GM13976 (cell line): Measurements from ENCODE around the gene SMAP2.

ENCODE experiments used
- DNase-seq: peaks from one replicate; pipeline ENCODE4 v3.0.0; 2012; ENCODE audit warnings: low spot score
- in situ Hi-C: fragments of 300-500 bp; cut with MboI; formaldehyde crosslinking; loops from one replicate; pipeline ENCODE4 v1.12.0; 2022; ENCODE audit warnings: low sequenced_read_pairs, mixed read lengths, inconsistent platforms; ENCODE audit not compliant: unreplicated experiment
- TF ChIP-seq, protein P1 (sequence below): IDR thresholded peaks from 2 replicates; pipeline ENCODE4 v1.5.1; 2012; ENCODE audit warnings: borderline replicate concordance, mild to moderate bottlenecking; ENCODE audit not compliant: insufficient read depth; ENCODE audit errors: extremely low read depth, missing control alignments, control extremely low read depth

Gene SMAP2

DNA sequence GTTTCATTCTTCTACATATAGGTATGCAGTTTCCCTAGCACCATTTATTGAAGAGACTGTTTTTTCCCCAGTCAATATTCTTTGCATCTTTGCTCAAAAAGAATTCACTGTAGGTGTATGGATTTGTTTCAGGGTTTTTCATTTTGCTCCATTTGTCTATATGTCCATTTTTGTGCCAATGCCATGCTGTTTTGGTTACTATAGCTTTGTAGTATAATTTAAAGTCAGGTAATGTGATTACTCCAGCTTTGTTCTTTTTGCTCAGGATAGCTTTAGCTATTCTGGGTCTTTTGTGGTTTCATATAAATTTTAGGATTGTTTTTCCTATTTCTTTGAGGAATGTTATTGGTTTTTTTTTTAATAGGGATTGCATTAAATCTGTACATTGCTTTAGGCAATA, 15.9 kb upstream of the SMAP2 start:
- in situ Hi-C loops = no loop called here
- TF ChIP-seq, protein P1, sequence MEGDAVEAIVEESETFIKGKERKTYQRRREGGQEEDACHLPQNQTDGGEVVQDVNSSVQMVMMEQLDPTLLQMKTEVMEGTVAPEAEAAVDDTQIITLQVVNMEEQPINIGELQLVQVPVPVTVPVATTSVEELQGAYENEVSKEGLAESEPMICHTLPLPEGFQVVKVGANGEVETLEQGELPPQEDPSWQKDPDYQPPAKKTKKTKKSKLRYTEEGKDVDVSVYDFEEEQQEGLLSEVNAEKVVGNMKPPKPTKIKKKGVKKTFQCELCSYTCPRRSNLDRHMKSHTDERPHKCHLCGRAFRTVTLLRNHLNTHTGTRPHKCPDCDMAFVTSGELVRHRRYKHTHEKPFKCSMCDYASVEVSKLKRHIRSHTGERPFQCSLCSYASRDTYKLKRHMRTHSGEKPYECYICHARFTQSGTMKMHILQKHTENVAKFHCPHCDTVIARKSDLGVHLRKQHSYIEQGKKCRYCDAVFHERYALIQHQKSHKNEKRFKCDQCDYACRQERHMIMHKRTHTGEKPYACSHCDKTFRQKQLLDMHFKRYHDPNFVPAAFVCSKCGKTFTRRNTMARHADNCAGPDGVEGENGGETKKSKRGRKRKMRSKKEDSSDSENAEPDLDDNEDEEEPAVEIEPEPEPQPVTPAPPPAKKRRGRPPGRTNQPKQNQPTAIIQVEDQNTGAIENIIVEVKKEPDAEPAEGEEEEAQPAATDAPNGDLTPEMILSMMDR = no peak
- DNase-seq = no peak

DNA sequence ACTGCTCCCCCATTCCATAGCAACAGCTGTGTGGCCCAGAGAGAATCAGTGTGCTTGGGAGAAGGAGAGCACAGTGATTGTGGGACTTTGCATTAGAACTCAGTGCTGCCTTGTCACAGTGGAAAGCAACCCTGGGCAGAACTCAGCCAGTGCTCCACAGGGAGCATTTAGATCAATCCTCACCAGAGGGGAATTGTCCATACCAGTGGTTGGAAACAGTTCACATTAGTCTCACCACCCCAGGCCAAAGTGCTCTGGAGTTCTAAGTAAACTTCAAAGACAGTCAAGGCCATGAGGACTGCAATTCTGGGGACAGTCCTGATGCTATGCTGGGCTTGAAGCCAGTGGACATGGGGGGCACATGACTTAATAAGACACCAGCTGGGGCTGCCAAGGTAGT, 12.9 kb upstream of the SMAP2 start:
- DNase-seq = no peak
- TF ChIP-seq, protein P1 = no peak
- in situ Hi-C loops = no loop called here

DNA sequence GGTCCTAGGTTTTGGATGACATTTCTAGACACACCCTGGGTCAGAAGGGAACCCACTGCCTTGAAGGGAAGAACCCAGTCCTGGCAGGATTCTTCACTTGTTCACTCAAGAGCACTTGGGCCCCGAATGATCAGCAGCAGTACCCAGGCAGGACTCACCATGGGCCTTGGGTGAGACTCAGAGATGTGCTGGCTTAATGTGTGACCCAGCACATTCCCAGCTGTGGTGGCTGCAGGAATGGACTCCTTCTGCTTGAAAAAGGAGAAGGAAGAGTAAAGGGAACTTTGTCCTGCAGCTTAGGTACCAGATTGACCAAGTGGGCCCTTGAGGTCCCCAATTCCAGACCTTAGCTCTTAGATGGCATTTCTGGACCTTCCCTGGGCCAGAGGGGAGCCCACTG, 12.3 kb upstream of the SMAP2 start:
- in situ Hi-C loops = no loop called here
- DNase-seq = no peak
- TF ChIP-seq, protein P1 = no peak

DNA sequence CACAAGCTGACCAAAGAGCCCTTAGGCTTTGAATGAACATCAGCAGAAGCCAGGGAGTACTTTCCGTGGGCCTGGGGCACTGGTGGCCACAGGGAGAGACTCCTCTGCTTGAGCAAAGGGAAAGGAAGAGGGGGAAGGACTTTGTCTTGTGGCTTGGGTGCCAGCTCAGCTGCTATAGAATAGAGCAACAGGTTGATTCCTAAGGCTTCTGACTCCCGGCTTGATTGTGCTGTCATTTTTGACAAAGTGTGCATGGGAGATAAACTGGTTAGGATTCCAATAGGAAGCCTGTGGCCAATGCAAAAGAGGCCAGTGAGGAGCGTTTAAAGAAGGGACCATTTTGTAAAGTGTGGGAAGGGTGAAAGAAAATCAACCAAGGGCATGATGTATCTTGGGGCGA, 11.9 kb upstream of the SMAP2 start:
- TF ChIP-seq, protein P1 = no peak
- in situ Hi-C loops = no loop called here
- DNase-seq = no peak

DNA sequence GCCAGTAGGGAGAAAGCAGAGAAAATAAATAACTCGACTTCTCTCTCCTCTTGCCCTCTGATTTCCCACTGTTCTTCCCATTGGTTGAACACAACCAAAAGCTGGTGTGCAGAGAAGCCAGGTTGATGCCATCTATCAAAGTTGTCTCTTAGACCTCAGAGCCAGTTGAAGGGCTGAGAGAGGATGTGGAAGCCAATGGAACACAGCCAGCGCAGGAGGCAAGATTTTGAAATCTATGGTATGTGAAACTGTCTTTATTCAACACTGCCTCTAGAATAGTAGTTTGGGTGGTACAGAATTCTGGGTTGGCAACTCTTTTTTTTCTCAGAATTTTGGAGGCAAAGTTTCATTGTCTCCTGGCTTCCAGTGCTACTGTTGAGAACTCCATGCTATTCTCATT, 11.3 kb upstream of the SMAP2 start:
- TF ChIP-seq, protein P1 = no peak
- in situ Hi-C loops = no loop called here
- DNase-seq = no peak

DNA sequence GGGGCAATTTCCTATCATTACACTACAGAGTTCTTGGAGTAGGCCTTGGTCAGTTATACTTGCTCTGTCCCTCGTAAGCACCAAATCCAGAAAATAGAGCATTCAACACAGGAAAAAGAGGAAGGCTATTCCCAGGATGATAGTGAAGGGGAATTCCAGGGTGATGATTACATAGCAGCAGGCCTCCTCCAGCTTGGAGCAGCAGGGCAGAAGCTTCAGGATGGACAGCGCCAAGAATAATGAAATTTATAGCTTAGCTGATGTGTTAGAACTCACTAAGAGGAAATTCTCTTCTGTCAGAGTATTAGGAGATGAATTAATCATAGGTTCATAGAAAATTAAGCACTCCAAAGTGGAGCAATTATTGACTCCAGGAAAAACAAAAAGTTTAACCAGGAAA, 10.8 kb upstream of the SMAP2 start:
- TF ChIP-seq, protein P1 = no peak
- in situ Hi-C loops = no loop called here
- DNase-seq = no peak

DNA sequence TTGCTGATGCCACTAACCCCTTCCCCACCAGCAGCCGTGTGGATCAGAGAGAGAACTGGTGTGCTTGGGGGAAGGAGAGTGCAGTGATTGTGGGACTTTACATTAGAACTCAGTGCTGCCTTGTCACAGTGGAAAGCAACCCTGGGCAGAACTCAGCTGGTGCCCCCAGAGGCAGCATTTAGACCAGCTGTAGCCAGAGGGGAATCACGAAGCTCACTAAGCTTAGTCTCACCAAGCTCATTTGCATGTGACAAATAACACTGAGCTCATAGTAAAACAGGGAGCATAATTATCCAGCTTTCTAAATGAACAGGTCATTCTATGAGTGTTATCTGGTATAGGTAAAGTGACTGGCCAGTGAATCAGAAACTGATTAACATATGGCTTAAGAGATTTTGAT, 9.8 kb upstream of the SMAP2 start:
- DNase-seq = no peak
- in situ Hi-C loops = no loop called here
- TF ChIP-seq, protein P1 = peak; percentile 24
